ENCODE data around the gene ZNF580.

The ZNF580 gene

GRCh38 chr19:55624109-55625003 is 16.4 kb upstream of the ZNF580 start, which contains the start of gene ZNF784:
Gene ZNF784, minus strand, starts transcription at chr19:55624566. Its CDS starts 5 bp downstream, at chr19:55624561.
- peak; percentile 38 for DNase-seq

- no peak for DNase-seq
Measured at GRCh38 chr19:55625004-55625326, 15.8 kb upstream of the ZNF580 start.

- no peak for DNase-seq
Measured at GRCh38 chr19:55626350-55626749, 14.5 kb upstream of the ZNF580 start.

GRCh38 chr19:55632463-55632834 is 8.4 kb upstream of the ZNF580 start:
- peak; percentile 66 for DNase-seq

- DNase-seq: no peak
Measured at GRCh38 chr19:55633861-55634260, 6.9 kb upstream of the ZNF580 start.

- no peak for DNase-seq
Measured at GRCh38 chr19:55635334-55635717, 5.5 kb upstream of the ZNF580 start.

GRCh38 chr19:55635856-55636440 is 4.9 kb upstream of the ZNF580 start:
- DNase-seq: no peak

GRCh38 chr19:55636723-55637122 is 4.1 kb upstream of the ZNF580 start:
- DNase-seq: no peak

- no peak for DNase-seq
Measured at GRCh38 chr19:55637534-55637933, 3.3 kb upstream of the ZNF580 start.

- no peak for DNase-seq
Measured at GRCh38 chr19:55638864-55639359, 1.9 kb upstream of the ZNF580 start.

GRCh38 chr19:55640043-55640576 is 692 bp upstream of the ZNF580 start:
- no peak for DNase-seq

- DNase-seq: no peak
Measured at GRCh38 chr19:55641426-55642152, 787 bp downstream of the ZNF580 start.

- DNase-seq: no peak
Measured at GRCh38 chr19:55642153-55643002, 1.6 kb downstream of the ZNF580 start.

GRCh38 chr19:55643003-55643886 is 2.4 kb downstream of the ZNF580 start, which contains the start of gene ZNF581:
Gene ZNF581, plus strand, starts transcription at chr19:55643649. Its CDS starts 923 bp downstream, at chr19:55644572.
- DNase-seq: peak; percentile 24

- DNase-seq: no peak
Measured at GRCh38 chr19:55643887-55644176, 3.0 kb downstream of the ZNF580 start.

GRCh38 chr19:55644191-55644833 is 3.5 kb downstream of the ZNF580 start:
- DNase-seq: no peak

GRCh38 chr19:55644842-55645511 is 4.2 kb downstream of the ZNF580 start:
- no peak for DNase-seq

- no peak for DNase-seq
Measured at GRCh38 chr19:55645512-55645881, 4.7 kb downstream of the ZNF580 start.

- DNase-seq: no peak
Measured at GRCh38 chr19:55646889-55647731, 6.3 kb downstream of the ZNF580 start.

Measured in NCI-H2081 treated with DMSO at 0.1 percent for 48 hours (cell line).